Cerebellar nuclear complex (tissue), 1 donor: ENCODE data around the gene FYB2.
A peak's percentile ranks its signal among the peaks of the same experiment; 100 is the strongest.

Experiments used
- DNase-seq, 2 experiments: peaks; one replicate each; lab custom pipeline; 2025; lab: John Stamatoyannopoulos, UW

Gene FYB2

DNA sequence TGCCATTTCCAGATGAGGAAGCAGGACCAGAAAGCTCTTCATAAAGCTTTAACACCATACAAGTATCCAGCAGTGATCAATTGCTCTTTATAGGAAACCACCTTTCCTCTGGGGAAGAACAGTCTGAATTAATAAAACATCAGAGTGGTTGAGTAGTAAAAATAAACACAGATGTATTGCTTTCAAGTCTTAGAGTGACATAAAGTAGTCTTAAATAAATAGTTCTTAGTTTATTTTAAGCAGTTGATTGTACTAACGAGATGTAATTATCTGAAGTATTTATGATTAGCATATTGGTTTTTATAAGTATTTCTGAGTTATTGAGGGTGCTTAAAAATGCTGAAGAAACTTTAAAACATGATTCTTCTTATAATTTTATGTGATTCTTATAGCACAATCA is 107.1 kb downstream of the FYB2 start:
- DNase-seq = no peak

DNA sequence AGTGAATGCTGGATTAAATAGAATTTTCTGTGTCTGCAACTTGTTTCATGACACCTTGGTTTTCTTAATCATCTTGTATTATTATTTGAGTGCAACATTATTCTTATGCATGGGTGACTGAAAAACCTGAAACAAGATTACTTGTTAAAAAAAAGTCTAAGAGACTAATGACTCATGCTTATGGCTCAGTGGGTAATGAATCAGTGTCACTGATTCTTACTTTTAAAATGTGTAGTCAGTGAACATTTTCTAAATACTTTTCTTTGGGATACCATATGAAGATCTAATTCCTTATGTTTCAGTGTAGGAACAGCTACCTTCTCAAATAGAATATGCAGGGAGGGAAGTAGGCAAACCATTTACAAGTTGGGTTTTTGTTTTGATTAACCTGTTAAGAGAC is 108.6 kb downstream of the FYB2 start:
- DNase-seq = no peak

DNA sequence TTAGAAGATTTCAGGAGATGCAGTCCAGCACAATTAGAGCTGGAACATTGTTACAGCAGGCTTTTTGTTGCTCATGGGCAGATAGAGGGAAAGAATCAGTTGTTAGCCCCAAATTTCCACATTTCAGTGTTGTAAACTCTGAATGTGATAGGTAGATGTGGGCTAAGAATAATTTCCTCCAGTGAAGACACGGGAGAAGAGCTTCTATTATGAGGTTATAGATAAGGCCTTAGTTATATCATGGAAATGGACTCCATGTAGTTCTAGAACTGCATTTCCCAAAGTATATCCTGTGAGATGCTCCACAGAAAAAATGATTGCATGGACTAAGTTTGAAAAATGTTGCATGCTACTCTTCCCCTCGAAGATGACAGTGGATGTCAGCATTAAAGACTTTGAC is 109.2 kb downstream of the FYB2 start:
- DNase-seq = no peak

DNA sequence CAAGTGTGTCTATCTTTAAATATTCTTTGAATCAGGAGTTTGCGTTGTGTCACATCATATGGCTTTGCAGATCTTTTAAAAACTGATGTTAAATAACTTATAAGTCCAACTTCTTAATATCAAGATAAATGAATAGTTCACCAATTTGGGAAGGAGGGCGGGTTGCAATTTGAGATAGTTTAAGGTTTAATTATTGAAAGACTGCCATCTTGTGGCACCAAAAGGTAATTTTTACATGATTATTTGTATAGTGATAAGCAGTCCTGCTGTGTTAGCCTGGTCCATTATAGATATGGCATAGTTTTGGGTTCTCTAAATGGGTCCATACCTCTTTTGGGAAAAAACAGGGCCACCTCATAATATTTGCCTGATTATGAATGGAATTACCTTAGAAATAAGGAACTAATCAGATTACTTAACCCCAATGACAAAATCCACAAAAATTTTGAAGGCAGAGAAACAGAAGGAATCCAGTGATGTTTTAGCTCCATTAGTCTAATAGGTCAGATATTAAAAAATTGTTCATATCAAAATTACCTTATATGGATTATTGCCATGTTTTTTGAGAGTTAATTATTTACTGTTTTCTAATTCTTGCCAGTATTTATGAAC is 109.8 kb downstream of the FYB2 start:
- peak in 1 of 2 experiments; percentile 14 for DNase-seq

DNA sequence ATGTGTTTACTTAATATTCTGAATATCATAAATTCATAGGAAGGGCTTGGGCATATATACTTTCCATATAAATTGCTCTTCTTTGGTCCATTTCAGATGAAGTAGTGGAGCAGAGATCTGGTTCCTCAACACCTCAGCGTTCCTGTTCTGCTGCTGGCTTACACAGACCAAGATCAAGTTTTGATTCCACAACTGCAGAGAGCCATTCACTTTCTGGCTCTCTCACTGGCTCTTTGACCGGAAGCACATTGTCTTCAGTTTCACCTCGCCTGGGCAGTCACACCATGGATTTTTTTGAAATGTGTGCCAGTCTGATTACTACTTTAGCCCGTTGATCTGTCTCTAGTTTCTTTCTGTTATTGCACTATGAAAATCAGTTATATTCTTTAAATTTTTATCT is 111.8 kb downstream of the FYB2 start:
- no peak for DNase-seq

DNA sequence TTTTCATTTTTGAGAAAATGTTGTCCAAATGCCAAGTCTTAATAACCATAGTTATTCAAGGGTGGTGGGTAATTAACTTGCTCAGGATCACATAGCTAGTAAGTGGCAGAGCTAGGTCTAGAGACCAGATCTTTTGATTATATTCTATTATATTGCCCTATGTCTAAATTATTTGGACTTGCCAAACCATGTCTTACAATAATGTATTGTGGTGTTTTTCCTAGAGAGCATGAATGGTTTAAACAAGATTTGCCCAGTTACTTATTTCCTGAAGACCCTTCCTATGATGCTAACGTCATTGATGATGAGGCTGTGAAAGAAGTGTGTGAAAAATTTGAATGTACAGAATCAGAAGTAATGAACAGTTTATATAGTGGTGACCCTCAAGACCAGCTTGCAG is 115.5 kb downstream of the FYB2 start:
- no peak for DNase-seq

DNA sequence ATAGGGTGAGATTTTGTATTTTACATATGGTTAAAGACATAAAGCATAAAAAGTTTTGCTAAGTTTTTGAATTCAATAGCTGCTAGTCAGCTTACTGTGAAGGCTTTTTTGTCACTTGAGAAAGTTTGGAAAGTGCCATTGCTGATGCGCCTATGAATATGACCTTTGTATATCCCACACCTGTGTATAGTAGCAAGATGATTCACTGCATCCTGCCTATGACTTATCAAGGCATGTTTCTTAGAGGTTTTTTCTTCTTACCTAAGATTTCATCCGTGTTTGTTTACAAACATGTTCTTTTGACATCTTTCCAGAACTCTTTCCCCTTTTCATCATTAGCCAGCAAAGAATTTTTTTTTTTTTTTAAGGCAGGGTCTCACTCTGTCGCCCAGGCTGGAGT is 122.5 kb downstream of the FYB2 start:
- no peak for DNase-seq

DNA sequence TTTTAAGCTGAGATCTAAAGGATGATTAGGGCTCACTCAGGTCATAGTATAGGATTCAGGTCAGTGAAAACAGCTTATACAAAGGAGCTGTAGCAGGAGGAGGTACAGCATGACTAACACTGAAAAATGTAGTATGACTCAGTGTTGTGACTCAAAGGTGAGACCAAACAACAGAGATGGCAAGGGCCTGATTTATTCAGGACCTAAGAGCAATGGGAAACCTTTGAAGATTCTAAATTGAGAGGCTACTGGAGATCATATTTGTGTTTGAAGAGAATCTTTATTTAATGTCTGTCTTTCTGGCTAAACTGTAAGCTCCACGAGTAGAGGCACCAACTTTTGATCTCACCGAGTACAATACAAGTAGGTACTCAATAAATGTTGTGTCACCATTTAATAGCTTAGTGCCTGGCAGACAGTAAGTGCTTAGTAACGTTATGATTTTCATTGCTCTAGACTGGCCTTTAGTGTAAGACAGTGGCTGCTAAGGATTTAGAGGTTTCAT is 130.6 kb downstream of the FYB2 start:
- DNase-seq = no peak

DNA sequence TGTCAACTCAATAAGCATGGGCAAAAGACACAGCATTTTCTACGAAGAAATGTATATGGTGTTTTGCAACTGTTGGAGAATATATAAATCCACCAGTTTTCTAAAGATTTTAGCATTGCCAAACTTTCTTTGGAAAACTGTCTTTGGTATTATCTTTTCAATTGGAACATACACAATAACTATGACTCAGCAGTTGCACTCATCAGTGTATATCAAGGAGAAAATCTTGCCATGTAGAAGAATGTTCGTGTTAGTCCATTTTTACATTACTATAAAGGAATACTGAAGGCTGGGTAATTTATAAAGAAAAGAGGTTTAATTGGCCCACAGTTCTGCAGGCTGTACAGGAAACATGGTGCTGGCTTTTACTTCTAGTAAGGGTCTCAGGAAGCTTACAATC is 133.0 kb downstream of the FYB2 start:
- DNase-seq = no peak

DNA sequence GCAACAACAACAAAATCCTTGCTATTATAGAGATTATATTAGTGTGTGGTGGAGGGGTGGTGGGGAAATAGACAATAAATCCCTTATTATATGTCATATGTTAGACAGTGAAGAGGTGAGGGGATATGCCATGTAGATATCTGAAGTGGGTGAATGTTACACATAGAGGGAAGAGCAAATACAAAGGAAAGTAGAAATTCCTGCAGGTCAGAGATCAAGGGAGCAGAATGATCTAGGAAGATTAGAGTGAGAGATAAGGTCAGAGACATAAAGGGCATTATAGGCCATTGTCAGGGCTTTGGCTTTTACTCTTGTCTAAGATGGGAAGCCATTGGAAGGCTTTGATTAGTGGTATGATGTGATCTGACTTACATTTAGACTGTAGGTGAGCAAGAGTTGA is 135.6 kb downstream of the FYB2 start:
- no peak for DNase-seq

DNA sequence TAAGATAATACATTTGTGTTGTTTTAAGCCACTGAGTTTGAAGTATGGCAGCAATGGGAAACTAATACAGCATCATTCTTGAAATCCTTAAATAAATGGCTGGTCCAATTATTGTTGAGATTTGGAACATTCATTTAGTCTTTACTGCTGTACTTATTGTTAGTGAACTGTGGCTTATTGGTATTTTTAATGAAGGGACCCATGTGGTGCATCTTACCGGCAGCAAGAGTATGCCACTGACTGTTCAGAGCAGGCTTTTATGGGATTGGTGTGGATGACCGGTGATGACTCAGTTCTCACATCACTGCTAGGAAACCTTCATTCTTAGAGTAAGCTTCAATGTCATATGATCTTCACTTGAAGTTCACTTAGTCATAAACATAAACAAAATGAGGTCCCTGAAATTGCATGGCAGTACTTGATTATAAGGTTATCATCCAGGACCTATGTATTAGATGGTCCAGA is 142.6 kb downstream of the FYB2 start:
- DNase-seq = no peak

DNA sequence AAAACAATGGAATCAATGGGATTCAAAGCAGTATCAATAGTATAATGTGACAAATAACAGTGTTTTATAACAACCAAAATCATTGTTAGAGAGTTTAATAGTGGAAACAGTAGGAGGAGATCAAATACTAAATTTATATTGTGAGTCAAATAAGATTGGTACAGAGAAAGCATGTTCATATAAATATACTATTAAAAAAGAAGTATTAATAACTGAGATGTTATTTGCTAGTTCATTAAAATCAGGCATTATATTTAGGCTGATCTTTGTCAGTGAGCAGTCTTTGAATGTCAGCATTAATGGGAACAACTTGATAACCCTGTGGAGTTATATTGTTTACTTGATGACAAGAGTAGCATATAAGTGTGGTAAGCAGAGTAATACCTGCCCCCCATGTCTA is 143.4 kb downstream of the FYB2 start:
- DNase-seq = no peak

DNA sequence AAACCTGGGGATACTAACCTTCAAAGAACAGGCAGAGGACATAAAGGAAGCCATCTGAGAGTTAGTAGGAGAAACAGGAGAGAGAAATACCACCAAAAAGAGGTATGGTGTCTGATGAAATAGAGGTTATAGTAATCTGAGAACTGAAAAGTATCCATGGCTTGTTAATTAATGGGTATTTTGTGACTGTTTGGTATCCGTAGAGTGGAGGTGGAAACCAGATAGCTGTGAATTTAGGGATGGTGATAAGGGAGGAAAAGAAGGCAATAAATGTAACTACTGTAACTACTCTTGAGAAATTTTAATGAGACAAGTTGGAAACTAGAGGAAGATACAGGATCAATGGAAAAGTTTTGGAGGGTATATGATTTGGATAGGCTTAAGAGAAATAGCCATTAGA is 146.6 kb downstream of the FYB2 start:
- DNase-seq = no peak

DNA sequence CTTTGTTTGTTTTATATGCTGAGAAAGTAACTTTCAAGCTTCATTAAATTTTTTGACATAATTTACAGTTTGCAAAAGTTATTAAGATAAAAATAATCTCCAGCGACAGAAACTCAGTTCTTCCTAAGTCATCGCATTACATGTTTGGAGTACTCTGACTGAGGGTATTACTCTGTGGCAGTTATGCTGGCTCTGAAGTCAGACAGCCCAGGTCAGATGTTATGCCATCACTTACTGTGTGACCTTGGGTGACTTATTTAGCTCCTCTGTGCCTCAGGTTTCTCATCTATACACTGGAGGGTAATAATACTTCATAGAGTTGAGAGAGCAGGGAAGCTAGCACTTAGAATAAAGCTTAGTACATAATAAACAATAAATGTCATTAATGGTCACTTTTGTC is 147.7 kb downstream of the FYB2 start:
- DNase-seq = no peak

DNA sequence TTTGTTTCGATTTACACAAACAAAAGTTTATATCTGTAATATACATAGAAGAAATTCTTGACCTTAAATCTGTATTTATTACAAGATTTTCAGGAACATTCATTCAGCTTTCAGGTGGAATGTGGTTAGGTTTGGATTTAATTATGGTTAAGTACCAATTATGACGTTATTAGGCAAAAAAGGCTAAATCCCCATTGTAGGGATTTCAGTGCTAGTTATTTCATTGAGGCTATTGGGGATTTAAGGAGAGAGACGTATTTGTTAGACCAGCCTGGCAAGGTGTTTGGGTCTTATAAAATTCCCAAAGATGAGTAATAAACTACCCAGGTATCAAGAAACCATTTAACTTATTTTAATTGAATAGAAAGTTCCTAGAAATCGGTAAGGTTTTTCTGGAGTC is 148.1 kb downstream of the FYB2 start:
- no peak for DNase-seq

DNA sequence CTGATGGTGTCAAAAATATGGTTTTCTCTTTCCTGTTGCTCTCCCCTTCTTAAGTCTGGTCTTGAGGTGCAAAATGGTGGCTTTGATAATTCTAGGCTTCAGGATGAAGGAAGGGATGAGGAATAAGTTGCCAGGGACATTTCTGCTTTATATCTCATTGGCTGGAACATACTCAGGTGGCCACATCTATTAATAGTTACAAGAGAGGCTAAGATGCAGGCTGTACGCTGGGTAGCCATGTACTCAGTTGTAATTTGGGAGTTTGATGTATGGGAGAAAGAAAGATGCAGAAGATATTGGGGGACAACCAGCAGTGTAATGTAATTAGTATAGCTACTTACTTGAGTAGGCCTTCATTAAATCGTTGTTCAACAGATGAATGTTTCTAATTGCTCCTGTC is 148.9 kb downstream of the FYB2 start:
- no peak for DNase-seq
